NCI-H82 treated with DMSO at 0.1 percent for 48 hours (cell line): Measurements from ENCODE around the gene FRG2.
"Not testable (repeated sequence)": the region's sequence is repeated elsewhere in the genome, so short reads cannot be mapped to it uniquely, and the experiment has no call there.

Experiments used
- DNase-seq: peaks from one replicate; lab custom pipeline; 2025; ENCODE audit not compliant: unreplicated experiment; lab: John Stamatoyannopoulos, UW

The FRG2 gene

GRCh38 chr4:190016369-190017289, 10.4 kb downstream of the FRG2 start:
- no peak for DNase-seq

- no peak for DNase-seq
Measured at GRCh38 chr4:190015538-190016368, 11.3 kb downstream of the FRG2 start.

- DNase-seq = no peak
Measured at GRCh38 chr4:190014771-190015537, 12.1 kb downstream of the FRG2 start.

- DNase-seq = not testable (repeated sequence)
Measured at GRCh38 chr4:189989941-189990340, 37.1 kb downstream of the FRG2 start.

DNA sequence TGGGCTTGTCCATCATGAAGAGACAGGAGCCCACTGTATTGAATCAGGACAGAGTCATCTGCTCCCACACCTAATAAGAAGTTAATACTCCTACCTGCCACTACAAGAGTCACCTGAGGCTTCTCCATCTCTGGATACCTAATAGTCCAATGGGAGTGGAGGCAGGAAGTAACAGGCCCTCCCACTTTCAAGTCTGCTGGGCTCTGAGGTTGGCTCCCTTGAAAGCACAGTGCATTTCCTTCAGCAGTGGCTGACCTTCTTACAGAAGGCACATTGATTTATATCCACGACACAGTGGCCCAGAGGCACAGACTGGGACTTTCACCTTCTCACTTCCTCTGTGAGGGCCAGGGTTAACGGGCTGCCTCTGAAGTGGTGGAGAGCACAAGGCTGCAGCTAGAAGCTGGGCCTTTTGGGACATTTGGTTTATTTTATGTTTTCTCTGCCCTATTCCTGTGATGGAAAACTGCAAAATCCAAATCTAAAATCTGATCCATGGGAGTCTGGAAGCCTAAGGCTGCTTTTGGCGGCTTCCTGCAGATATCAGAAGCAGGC, 38.1 kb downstream of the FRG2 start:
- no peak for DNase-seq

GRCh38 chr4:189985651-189986243, 41.3 kb downstream of the FRG2 start:
- DNase-seq = not testable (repeated sequence)

DNA sequence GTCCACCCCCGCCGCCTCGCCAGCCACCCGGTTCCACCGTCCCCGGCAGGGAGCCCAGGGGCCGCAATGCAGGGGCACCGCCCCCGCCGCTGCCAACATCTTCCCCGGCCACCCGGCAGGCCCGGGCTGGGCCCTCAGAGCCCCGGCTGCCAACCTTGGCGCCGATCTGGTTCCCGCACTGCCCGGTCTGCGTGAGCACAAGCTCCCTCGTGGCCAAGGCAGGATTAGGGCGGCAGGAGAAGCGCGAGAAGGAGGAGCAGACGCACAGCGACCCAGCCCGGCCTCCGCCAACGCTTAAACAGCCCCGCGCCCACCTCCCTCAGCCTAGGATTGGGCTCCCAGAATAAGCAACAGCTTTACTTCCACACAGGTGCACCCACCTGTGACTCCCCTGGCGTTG, 42.4 kb downstream of the FRG2 start:
- DNase-seq = not testable (repeated sequence)

DNA sequence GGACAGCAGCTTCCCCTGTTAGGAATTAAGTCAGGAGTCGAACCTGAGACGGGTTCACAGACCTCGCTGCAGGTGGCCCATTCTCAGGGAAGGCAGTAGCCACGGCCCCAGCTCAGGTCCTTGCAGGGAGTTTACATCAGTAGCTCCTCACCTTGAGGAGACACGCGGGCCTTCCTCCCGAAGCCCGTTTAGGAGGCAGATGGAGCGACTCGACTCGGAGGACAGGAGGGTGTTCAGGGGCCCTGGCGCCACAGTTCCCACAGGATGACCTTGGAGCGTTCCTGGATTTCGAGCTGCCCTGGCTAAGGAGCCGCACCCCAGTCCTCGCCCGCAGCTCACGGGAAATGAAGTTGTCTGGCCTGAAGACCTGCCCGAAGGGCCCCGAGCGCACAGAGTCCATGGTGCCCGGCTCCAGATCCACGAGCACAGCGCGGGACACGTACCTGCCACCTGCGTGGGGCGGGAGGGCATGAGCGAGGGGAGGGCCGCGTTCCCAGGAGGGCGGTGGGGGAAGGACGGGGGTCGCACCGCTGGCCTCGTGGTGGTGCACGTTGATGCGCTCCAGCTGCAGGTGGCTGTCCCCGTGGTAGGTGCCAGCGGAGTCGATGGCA, 43.0 kb downstream of the FRG2 start:
- not testable (repeated sequence) for DNase-seq

GRCh38 chr4:189981970-189982369, 45.1 kb downstream of the FRG2 start:
- DNase-seq = no peak

DNA sequence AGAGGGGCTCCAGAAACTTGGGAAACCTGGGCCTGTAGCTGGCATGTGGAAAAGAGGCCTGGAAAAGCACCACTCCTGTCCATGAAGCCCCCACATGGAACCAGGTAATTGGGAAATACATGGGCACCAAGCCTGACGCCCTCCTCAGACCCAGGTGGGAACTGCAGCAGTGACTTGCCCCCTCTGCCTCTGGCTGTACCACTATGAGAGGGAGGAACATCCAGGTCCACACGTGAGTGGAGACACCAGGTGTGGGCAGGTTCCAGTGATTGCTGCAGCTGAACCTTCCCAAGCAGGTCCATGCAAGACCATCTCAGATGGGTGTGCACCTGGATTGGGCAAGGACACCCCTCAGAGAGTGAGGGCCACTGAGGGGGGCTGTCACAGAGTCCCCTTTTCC, 46.8 kb downstream of the FRG2 start:
- not testable (repeated sequence) for DNase-seq

DNA sequence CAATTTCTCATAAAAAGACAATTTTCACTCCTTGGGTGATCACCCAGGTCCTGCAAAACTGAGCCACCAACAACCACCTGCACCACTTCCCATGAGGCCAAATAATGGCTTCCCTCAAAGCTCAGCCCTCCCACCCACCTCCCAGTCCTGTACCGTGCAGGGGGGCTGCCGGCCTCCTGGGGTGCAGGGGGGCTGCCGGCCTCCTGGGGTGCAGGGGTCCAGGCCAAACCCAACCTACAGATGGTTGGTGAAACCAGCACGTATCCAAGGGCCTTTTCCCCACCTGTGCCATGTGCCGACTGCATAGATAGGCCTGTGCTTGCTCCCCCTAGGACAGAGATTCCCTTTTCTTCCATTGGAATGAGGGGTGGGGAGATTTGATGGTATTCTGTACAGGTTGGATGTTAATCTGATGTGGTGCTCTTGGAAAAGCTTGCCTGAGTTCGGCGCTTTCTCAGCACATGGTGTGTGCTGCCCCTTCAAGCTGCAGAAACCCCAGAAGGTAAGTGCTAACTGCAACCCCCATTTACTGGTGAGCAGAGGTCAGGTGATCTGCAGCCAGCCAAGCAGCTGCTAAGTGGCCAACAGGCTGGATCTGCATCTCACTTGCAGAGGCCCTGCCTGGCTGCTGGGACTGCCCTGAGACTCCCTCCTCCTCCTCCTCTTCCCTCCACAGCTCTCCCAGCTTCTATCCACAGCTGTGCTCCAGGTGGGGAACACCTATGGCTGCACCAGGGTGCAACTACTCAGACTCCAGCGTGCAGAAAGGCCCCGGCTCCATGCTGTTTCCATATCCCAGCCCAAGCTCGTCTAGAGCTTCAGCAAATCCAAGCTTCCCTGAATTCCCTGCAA, 47.6 kb downstream of the FRG2 start:
- no peak for DNase-seq
